SK-N-SH (cell line): ENCODE results near the gene ZNRF1. TPM values are rescaled to one million over a fixed set of nuclear protein-coding genes. Genes with fewer than 3 reads are reported as not detected.

ENCODE experiments used
- CTCF ChIA-PET: fragments of 300-600, 350-600 bp; formaldehyde crosslinking; extraction: SDS; loops from one replicate; lab custom pipeline; 2021; lab: Yijun Ruan, JAX
- POLR2A ChIA-PET: fragments of 350-600 bp; sonication (Branson Sonifier 250); formaldehyde crosslinking; extraction: SDS; loops from one replicate; lab custom pipeline; 2020; ENCODE audit warnings: antibody characterized with exemption, inconsistent platforms; lab: Yijun Ruan, JAX
- DNase-seq: peaks from one replicate; pipeline ENCODE4 v3.0.0; 2012
- H2AFZ ChIP-seq: fragments of 200-600 bp; sonication (generic); 2 replicates; pipeline ENCODE4 v1.8.1; 2016; ENCODE audit warnings: antibody characterized with exemption, mild to moderate bottlenecking, low read depth
- H3F3A ChIP-seq: fragments of 200-600 bp; sonication (generic); replicated peaks from 2 replicates; pipeline ENCODE3; 2016; ENCODE audit warnings: antibody characterized with exemption, mild to moderate bottlenecking; ENCODE audit not compliant: insufficient read depth
- H3K27ac ChIP-seq, 2 experiments: fragments of 200-500 bp in 1 of 2; fragments of 200-600 bp in 1 of 2; sonication (Bioruptor generic) in 1 of 2; sonication (generic), shearing (Covaris generic) in 1 of 2; 2 replicates each; pipeline versions ENCODE4 v1.5.1 to v1.6.1; 2014 to 2016; ENCODE audit warnings: low read depth in 2 of 2, inconsistent platforms in 1 of 2, low read length in 1 of 2, mild to moderate bottlenecking in 1 of 2, mixed read lengths in 1 of 2
- H3K27me3 ChIP-seq: fragments of 200-600 bp; sonication (generic), shearing (Covaris generic); 2 replicates; pipeline ENCODE4 v1.6.1; 2016; ENCODE audit warnings: mixed run types; ENCODE audit not compliant: insufficient read depth
- H3K36me3 ChIP-seq, 2 experiments: fragments of 200-500 bp in 1 of 2; fragments of 200-600 bp in 1 of 2; sonication (Bioruptor generic) in 1 of 2; sonication (generic) in 1 of 2; replicated peaks in 1 of 2; 2 replicates each; pipeline versions ENCODE3 to v1.5.1; 2014 to 2016; ENCODE audit warnings: low read length in 1 of 2, mild to moderate bottlenecking in 1 of 2; ENCODE audit not compliant: insufficient read depth in 2 of 2, control insufficient read depth in 1 of 2
- H3K4me1 ChIP-seq, 2 experiments: fragments of 200-500 bp in 1 of 2; fragments of 200-600 bp in 1 of 2; sonication (Bioruptor generic) in 1 of 2; sonication (generic), shearing (Covaris generic) in 1 of 2; 2 replicates each; pipeline versions ENCODE4 v1.5.1 to v1.6.1; 2014 to 2016; ENCODE audit warnings: low read depth in 1 of 2, low read length in 1 of 2, mixed run types in 1 of 2; ENCODE audit not compliant: insufficient read depth in 2 of 2, control insufficient read depth in 1 of 2
- H3K4me2 ChIP-seq: fragments of 200-600 bp; sonication (generic), shearing (Covaris generic); 2 replicates; pipeline ENCODE4 v1.6.1; 2017; ENCODE audit warnings: mixed run types
- H3K4me3 ChIP-seq, 2 experiments: fragments of 200-500 bp in 1 of 2; fragments of 200-600 bp in 1 of 2; sonication (Bioruptor generic) in 1 of 2; sonication (generic), shearing (Covaris generic) in 1 of 2; 2 replicates each; pipeline versions ENCODE4 v1.5.1 to v1.8.1; 2014 to 2016; ENCODE audit warnings: low read depth in 2 of 2, inconsistent platforms in 1 of 2, low read length in 1 of 2, mild to moderate bottlenecking in 1 of 2, mixed read lengths in 1 of 2, moderate library complexity in 1 of 2
- H3K79me2 ChIP-seq: fragments of 200-600 bp; sonication (generic); 2 replicates; pipeline ENCODE4 v1.8.1; 2017; ENCODE audit warnings: mild to moderate bottlenecking; ENCODE audit not compliant: insufficient read depth
- H3K9ac ChIP-seq: fragments of 200-600 bp; sonication (generic); 2 replicates; pipeline ENCODE4 v1.6.1; 2017; ENCODE audit warnings: mixed run types
- H3K9me2 ChIP-seq: fragments of 200-600 bp; sonication (generic); 2 replicates; pipeline ENCODE4 v1.6.1; 2017; ENCODE audit warnings: mixed run types
- H3K9me3 ChIP-seq: fragments of 200-600 bp; sonication (generic); 2 replicates; pipeline ENCODE4 v1.6.1; 2017; ENCODE audit warnings: mixed run types, mild to moderate bottlenecking, moderate library complexity
- H4K20me1 ChIP-seq: fragments of 200-600 bp; sonication (generic); 2 replicates; pipeline ENCODE4 v1.6.1; 2017; ENCODE audit warnings: mild to moderate bottlenecking, mixed run types; ENCODE audit not compliant: insufficient read depth
- ELF1 ChIP-seq: IDR thresholded peaks from 2 replicates; pipeline ENCODE4 v1.4.0; 2012
- EP300 ChIP-seq, 2 experiments: IDR thresholded peaks; 2 replicates each; pipeline versions ENCODE4 v1.4.0 to v1.6.1; 2012; ENCODE audit warnings: borderline replicate concordance in 1 of 2, low read depth in 1 of 2, low read length in 1 of 2
- FOXJ3 ChIP-seq: sonication (generic); formaldehyde crosslinking; IDR thresholded peaks from 2 replicates; pipeline ENCODE4 v1.5.1; 2020; ENCODE audit warnings: mild to moderate bottlenecking, missing genetic modification reagents
- FOXM1 ChIP-seq: IDR thresholded peaks from 2 replicates; pipeline ENCODE4 v1.4.0; 2012; ENCODE audit warnings: low read depth, mild to moderate bottlenecking
- GATA2 ChIP-seq: sonication (generic); formaldehyde crosslinking; IDR thresholded peaks from 2 replicates; pipeline ENCODE4 v1.5.0; 2020; ENCODE audit warnings: mild to moderate bottlenecking, missing genetic modification reagents
- JUND ChIP-seq: IDR thresholded peaks from 2 replicates; pipeline ENCODE4 v1.4.0; 2012
- MEF2A ChIP-seq: IDR thresholded peaks from 2 replicates; pipeline ENCODE4 v1.4.0; 2012; ENCODE audit warnings: low read depth, borderline replicate concordance
- POLR2AphosphoS5 ChIP-seq: IDR thresholded peaks from 2 replicates; pipeline ENCODE4 v1.6.1; 2012; ENCODE audit warnings: low read depth, low read length
- RAD21 ChIP-seq: IDR thresholded peaks from 2 replicates; pipeline ENCODE4 v1.6.1; 2012; ENCODE audit warnings: mild to moderate bottlenecking, low read length
- RCOR1 ChIP-seq: fragments of 150-350 bp; IDR thresholded peaks from 2 replicates; pipeline ENCODE4 v1.6.1; 2017; ENCODE audit warnings: antibody characterized with exemption, low read length
- RFX5 ChIP-seq: IDR thresholded peaks from 2 replicates; pipeline ENCODE4 v1.6.1; 2012; ENCODE audit warnings: mild to moderate bottlenecking, improper control_type of control experiment, low read length
- SIN3A ChIP-seq: IDR thresholded peaks from 2 replicates; pipeline ENCODE4 v1.6.1; 2012; ENCODE audit warnings: low read depth, mild to moderate bottlenecking, low read length, moderate library complexity, borderline replicate concordance
- SMC3 ChIP-seq: IDR thresholded peaks from 2 replicates; pipeline ENCODE4 v1.6.1; 2012; ENCODE audit warnings: low read depth, low read length, improper control_type of control experiment
- TAF1 ChIP-seq: IDR thresholded peaks from 2 replicates; pipeline ENCODE4 v1.6.1; 2012; ENCODE audit warnings: low read depth, mild to moderate bottlenecking, low read length, moderate library complexity, borderline replicate concordance
- TCF12 ChIP-seq: IDR thresholded peaks from 2 replicates; pipeline ENCODE4 v1.4.0; 2012
- TEAD4 ChIP-seq: IDR thresholded peaks from 2 replicates; pipeline ENCODE4 v1.4.0; 2012; ENCODE audit warnings: mild to moderate bottlenecking, borderline replicate concordance; ENCODE audit not compliant: insufficient read depth
- WGBS: methylation state at CpG from one replicate; pipeline ENCODE4 v1.1.6; 2017; ENCODE audit warnings: low lambda C conversion rate; 5-methylcytosine and 5-hydroxymethylcytosine counted together
- polyA plus RNA-seq, 3 experiments: library from polyadenylated mRNA; depleted of rRNA; stranded (reverse); fragments of >200 nt; gene quantifications; 2 replicates each; pipeline ENCODE4 v1.2.3, GENCODE V29; 2012
- TF ChIP-seq, protein P1 (sequence below): IDR thresholded peaks from 2 replicates; pipeline ENCODE4 v1.4.0; 2012; ENCODE audit warnings: low read depth
- TF ChIP-seq, protein P2 (sequence below): IDR thresholded peaks from 2 replicates; pipeline ENCODE4; 2012
- TF ChIP-seq, protein P3 (sequence below): fragments of 150-350 bp; IDR thresholded peaks from 2 replicates; pipeline ENCODE4 v1.6.1; 2016; ENCODE audit warnings: mild to moderate bottlenecking, low read depth, low read length
- TF ChIP-seq, protein P4 (sequence below): IDR thresholded peaks from 2 replicates; pipeline ENCODE4 v1.4.0; 2012; ENCODE audit warnings: low read depth, borderline replicate concordance

ZNRF1 gene
- polyA plus RNA-seq, 1 of the 3 experiments (the other 2 are of a cell fraction) = 23.7 TPM

DNA sequence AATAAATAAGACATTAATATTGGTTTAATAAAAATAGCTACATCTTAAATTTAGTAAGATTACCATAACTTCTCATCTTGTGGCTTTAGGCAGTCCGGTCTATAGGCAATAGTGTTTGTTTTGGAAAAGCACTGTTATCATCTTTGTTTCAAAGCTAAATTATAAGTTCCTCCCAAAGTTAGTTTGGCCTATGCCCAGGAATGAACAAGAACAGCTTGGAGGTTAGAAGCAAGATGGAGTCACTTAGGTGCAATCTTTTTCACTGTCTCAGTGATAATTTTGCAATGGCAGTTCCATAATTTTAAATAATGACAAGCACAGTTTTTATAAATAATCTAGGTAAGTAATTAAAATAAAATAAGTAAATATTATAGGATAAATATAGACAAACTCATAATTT lies 123.8 kb downstream of the ZNRF1 start:
- WGBS = 57% methylated on average over 1 of the region's 1 CpG
- H3K9ac ChIP-seq = no peak overlapping the region

More for the DNA sequence above, 123.8 kb downstream of the ZNRF1 start:
- H3F3A ChIP-seq = no peaks in the 10 kb centered on the region
- no peaks in the 10 kb centered on the region for H3K4me1 ChIP-seq
- no peaks in the 10 kb centered on the region for H3K36me3 ChIP-seq
- H3K9me3 ChIP-seq = 0 out of 2 replicates have a peak, but pooled peaks cover 8% of the 10 kb centered on the region
- H3K27me3 ChIP-seq = no peaks in the 10 kb centered on the region
- H3K27ac ChIP-seq = no peak overlapping the region
- H3K4me3 ChIP-seq = no peak overlapping the region
- H2AFZ ChIP-seq = no peak overlapping the region
- TF ChIP-seq TAF1 = no peak
- no peak for TF ChIP-seq SIN3A
- TF ChIP-seq POLR2AphosphoS5 = no peak
- no peak for TF ChIP-seq ELF1
- TF ChIP-seq, protein P1, sequence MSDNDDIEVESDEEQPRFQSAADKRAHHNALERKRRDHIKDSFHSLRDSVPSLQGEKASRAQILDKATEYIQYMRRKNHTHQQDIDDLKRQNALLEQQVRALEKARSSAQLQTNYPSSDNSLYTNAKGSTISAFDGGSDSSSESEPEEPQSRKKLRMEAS = no peak
- TF ChIP-seq, protein P2, sequence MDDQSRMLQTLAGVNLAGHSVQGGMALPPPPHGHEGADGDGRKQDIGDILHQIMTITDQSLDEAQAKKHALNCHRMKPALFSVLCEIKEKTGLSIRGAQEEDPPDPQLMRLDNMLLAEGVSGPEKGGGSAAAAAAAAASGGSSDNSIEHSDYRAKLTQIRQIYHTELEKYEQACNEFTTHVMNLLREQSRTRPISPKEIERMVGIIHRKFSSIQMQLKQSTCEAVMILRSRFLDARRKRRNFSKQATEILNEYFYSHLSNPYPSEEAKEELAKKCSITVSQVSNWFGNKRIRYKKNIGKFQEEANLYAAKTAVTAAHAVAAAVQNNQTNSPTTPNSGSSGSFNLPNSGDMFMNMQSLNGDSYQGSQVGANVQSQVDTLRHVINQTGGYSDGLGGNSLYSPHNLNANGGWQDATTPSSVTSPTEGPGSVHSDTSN = no peak
- no peak for TF ChIP-seq TCF12
- no peak for TF ChIP-seq JUND
- TF ChIP-seq TEAD4 = no peak
- TF ChIP-seq FOXM1 = no peak
- TF ChIP-seq GATA2 (CRISPR knock-in tag) = no peak
- TF ChIP-seq, protein P3, sequence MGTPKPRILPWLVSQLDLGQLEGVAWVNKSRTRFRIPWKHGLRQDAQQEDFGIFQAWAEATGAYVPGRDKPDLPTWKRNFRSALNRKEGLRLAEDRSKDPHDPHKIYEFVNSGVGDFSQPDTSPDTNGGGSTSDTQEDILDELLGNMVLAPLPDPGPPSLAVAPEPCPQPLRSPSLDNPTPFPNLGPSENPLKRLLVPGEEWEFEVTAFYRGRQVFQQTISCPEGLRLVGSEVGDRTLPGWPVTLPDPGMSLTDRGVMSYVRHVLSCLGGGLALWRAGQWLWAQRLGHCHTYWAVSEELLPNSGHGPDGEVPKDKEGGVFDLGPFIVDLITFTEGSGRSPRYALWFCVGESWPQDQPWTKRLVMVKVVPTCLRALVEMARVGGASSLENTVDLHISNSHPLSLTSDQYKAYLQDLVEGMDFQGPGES = no peak
- TF ChIP-seq, protein P4, sequence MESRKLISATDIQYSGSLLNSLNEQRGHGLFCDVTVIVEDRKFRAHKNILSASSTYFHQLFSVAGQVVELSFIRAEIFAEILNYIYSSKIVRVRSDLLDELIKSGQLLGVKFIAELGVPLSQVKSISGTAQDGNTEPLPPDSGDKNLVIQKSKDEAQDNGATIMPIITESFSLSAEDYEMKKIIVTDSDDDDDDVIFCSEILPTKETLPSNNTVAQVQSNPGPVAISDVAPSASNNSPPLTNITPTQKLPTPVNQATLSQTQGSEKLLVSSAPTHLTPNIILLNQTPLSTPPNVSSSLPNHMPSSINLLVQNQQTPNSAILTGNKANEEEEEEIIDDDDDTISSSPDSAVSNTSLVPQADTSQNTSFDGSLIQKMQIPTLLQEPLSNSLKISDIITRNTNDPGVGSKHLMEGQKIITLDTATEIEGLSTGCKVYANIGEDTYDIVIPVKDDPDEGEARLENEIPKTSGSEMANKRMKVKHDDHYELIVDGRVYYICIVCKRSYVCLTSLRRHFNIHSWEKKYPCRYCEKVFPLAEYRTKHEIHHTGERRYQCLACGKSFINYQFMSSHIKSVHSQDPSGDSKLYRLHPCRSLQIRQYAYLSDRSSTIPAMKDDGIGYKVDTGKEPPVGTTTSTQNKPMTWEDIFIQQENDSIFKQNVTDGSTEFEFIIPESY = no peak
- no peak for TF ChIP-seq RAD21
- no peak for TF ChIP-seq MEF2A
- TF ChIP-seq RFX5 = no peak
- no peak for TF ChIP-seq EP300 (IDR thresholded peaks at IDR 0.05; ENCODE audit: borderline replicate concordance in 1 of 2, low read depth in 1 of 2, low read length in 1 of 2)
- TF ChIP-seq RCOR1 = no peak
- TF ChIP-seq SMC3 = no peak
- TF ChIP-seq FOXJ3 (CRISPR knock-in tag) = no peak
- TF ChIP-seq, all 33 proteins: peak for 0
- no peaks in the 10 kb centered on the region for H3K9me2 ChIP-seq
- H4K20me1 ChIP-seq = no peaks in the 10 kb centered on the region
- H3K79me2 ChIP-seq = no peaks in the 10 kb centered on the region
- no peak for DNase-seq
- CTCF ChIA-PET = interaction anchor here (1.0 to 2.4 kb wide), 3 partner anchors 11 to 310 kb away, joined by 3 to 11 read pairs (median 9); partner anchors contain the start of gene ZNRF1
- POLR2A ChIA-PET = no interaction called here
- no peak overlapping the region for H3K4me2 ChIP-seq
